SK-N-SH treated with all-trans-retinoic acid at 6 μM for 48 hours (cell line): ENCODE data around the gene C7orf33.

Experiments
- ATAC-seq: fragments of 200-7000 bp; cut with Tn5 transposase; 3 replicates; pipeline ENCODE4 v1.9.1; 2020; ENCODE audit warnings: mild to moderate bottlenecking, moderate library complexity
- ARNTL ChIP-seq: fragments of 450-650 bp; formaldehyde crosslinking; IDR thresholded peaks from 2 replicates; pipeline ENCODE4 v1.5.0; 2020; ENCODE audit warnings: low read depth, mild to moderate bottlenecking, moderate library complexity, borderline replicate concordance
- BACH2 ChIP-seq: fragments of 250-450 bp; sonication (Bioruptor Pico); IDR thresholded peaks from 2 replicates; pipeline ENCODE4 v1.9.0; 2021; ENCODE audit warnings: mild to moderate bottlenecking, borderline replicate concordance
- CSDC2 ChIP-seq: fragments of 250-450 bp; sonication (Bioruptor Pico); IDR thresholded peaks from 2 replicates; pipeline ENCODE4 v1.5.0; 2020; ENCODE audit warnings: mild to moderate bottlenecking, moderate library complexity
- ESRRG ChIP-seq: fragments of 250-450 bp; sonication (Bioruptor Pico); IDR thresholded peaks from 2 replicates; pipeline ENCODE4 v1.6.1; 2021; ENCODE audit warnings: mild to moderate bottlenecking
- GLIS3 ChIP-seq: fragments of 250-450 bp; sonication (Bioruptor Pico); IDR thresholded peaks from 2 replicates; pipeline ENCODE4 v1.5.0; 2020; ENCODE audit warnings: mild to moderate bottlenecking, moderate library complexity
- ISL1 ChIP-seq: fragments of 250-450 bp; sonication (Bioruptor Pico); IDR thresholded peaks from 2 replicates; pipeline ENCODE4 v2.1.2; 2022; ENCODE audit warnings: mild to moderate bottlenecking, moderate library complexity
- OSR1 ChIP-seq: fragments of 250-450 bp; sonication (Bioruptor Pico); IDR thresholded peaks from 2 replicates; pipeline ENCODE4 v1.8.0; 2022; ENCODE audit warnings: moderate library complexity, mild to moderate bottlenecking, inconsistent platforms
- RARB ChIP-seq: fragments of 250-450 bp; sonication (Bioruptor Pico); IDR thresholded peaks from 2 replicates; pipeline ENCODE4 v1.8.0; 2021; ENCODE audit warnings: mild to moderate bottlenecking, moderate library complexity
- SNAI2 ChIP-seq: fragments of 250-450 bp; sonication (Bioruptor Pico); IDR thresholded peaks from 2 replicates; pipeline ENCODE4 v1.5.0; 2020; ENCODE audit warnings: mild to moderate bottlenecking, moderate library complexity
- TCF4 ChIP-seq: fragments of 250-450 bp; sonication (Bioruptor Pico); IDR thresholded peaks from 2 replicates; pipeline ENCODE4 v1.8.0; 2021; ENCODE audit warnings: mild to moderate bottlenecking, moderate library complexity, borderline replicate concordance
- TOX ChIP-seq: fragments of 250-450 bp; sonication (Bioruptor Pico); IDR thresholded peaks from 2 replicates; pipeline ENCODE4 v1.8.0; 2021; ENCODE audit warnings: mild to moderate bottlenecking, moderate library complexity, borderline replicate concordance
- ZC3H10 ChIP-seq: fragments of 250-450 bp; sonication (Bioruptor Pico); IDR thresholded peaks from 2 replicates; pipeline ENCODE4 v1.5.1; 2021; ENCODE audit warnings: mild to moderate bottlenecking, moderate library complexity
- ZFP3 ChIP-seq: fragments of 250-450 bp; sonication (Bioruptor Pico); IDR thresholded peaks from 2 replicates; pipeline ENCODE4 v1.5.0; 2020; ENCODE audit warnings: mild to moderate bottlenecking, moderate library complexity
- ZFP30 ChIP-seq: fragments of 450-650 bp; formaldehyde crosslinking; IDR thresholded peaks from 2 replicates; pipeline ENCODE4 v1.5.0; 2022; ENCODE audit warnings: mild to moderate bottlenecking, moderate library complexity
- ZNF565 ChIP-seq: fragments of 450-650 bp; formaldehyde crosslinking; conservative IDR thresholded peaks from 2 replicates; pipeline ENCODE4 v1.5.0; 2020; ENCODE audit warnings: low read depth, mild to moderate bottlenecking, moderate library complexity
- ZNF70 ChIP-seq: fragments of 450-650 bp; formaldehyde crosslinking; IDR thresholded peaks from 2 replicates; pipeline ENCODE4 v1.5.0; 2020; ENCODE audit warnings: mild to moderate bottlenecking, moderate library complexity
- ZNF8 ChIP-seq: fragments of 450-650 bp; formaldehyde crosslinking; IDR thresholded peaks from 2 replicates; pipeline ENCODE4 v1.5.0; 2020; ENCODE audit warnings: mild to moderate bottlenecking, moderate library complexity
- TF ChIP-seq, protein P1 (sequence below): fragments of 250-450 bp; sonication (Bioruptor Pico); IDR thresholded peaks from 2 replicates; pipeline ENCODE4 v1.5.1; 2021; ENCODE audit warnings: mild to moderate bottlenecking, moderate library complexity
- TF ChIP-seq, protein P2 (sequence below): fragments of 250-450 bp; sonication (Bioruptor Pico); IDR thresholded peaks from 2 replicates; pipeline ENCODE4 v1.8.0; 2021; ENCODE audit warnings: low read depth, mild to moderate bottlenecking, moderate library complexity, borderline replicate concordance
- TF ChIP-seq, protein P3 (sequence below): fragments of 250-450 bp; sonication (Bioruptor Pico); IDR thresholded peaks from 2 replicates; pipeline ENCODE4 v1.5.0; 2020; ENCODE audit warnings: mild to moderate bottlenecking, moderate library complexity
- TF ChIP-seq, protein P4 (sequence below): fragments of 250-450 bp; sonication (Bioruptor Pico); IDR thresholded peaks from 2 replicates; pipeline ENCODE4 v1.8.0; 2020; ENCODE audit warnings: mild to moderate bottlenecking, moderate library complexity, borderline replicate concordance
- TF ChIP-seq, protein P5 (sequence below): fragments of 250-450 bp; sonication (Bioruptor Pico); IDR thresholded peaks from 2 replicates; pipeline ENCODE4 v1.5.1; 2020; ENCODE audit warnings: low read depth, mild to moderate bottlenecking, moderate library complexity

The C7orf33 gene

DNA sequence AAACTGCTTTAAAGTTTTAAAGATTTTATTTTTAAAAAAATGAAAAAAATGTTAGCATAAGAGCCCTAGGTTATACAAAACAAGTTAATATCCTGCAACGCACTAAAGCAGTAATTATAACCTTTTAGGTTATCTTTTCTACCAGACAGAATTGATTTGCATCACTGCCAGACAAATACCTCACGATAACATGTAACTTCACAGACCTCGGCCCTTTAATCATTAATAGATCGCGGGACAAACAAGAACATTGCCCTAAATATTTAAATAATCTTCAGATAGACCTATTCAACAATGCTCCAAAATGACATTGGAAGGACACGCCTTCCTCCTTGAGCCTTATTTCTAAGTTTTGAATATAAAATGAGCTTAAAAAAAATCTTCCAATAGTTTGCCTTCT, 23.8 kb upstream of the C7orf33 start:
- TF ChIP-seq, protein P1, sequence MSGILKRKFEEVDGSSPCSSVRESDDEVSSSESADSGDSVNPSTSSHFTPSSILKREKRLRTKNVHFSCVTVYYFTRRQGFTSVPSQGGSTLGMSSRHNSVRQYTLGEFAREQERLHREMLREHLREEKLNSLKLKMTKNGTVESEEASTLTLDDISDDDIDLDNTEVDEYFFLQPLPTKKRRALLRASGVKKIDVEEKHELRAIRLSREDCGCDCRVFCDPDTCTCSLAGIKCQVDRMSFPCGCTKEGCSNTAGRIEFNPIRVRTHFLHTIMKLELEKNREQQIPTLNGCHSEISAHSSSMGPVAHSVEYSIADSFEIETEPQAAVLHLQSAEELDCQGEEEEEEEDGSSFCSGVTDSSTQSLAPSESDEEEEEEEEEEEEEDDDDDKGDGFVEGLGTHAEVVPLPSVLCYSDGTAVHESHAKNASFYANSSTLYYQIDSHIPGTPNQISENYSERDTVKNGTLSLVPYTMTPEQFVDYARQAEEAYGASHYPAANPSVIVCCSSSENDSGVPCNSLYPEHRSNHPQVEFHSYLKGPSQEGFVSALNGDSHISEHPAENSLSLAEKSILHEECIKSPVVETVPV (CRISPR knock-in tag), result no peak
- TF ChIP-seq ZFP3 (no peak), BACH2 (CRISPR knock-in tag) (no peak), ZFP30 (CRISPR knock-in tag) (no peak), TOX (CRISPR knock-in tag) (no peak), ZNF70 (CRISPR knock-in tag) (no peak), OSR1 (CRISPR knock-in tag) (no peak), ZNF8 (CRISPR knock-in tag) (no peak), RARB (CRISPR knock-in tag) (no peak), CSDC2 (CRISPR knock-in tag) (no peak), ARNTL (CRISPR knock-in tag) (no peak), ZNF565 (CRISPR knock-in tag) (no peak), GLIS3 (CRISPR knock-in tag) (no peak), ZC3H10 (CRISPR knock-in tag) (no peak), SNAI2 (CRISPR knock-in tag) (no peak), ISL1 (CRISPR knock-in tag) (no peak)
- TF ChIP-seq, protein P2, sequence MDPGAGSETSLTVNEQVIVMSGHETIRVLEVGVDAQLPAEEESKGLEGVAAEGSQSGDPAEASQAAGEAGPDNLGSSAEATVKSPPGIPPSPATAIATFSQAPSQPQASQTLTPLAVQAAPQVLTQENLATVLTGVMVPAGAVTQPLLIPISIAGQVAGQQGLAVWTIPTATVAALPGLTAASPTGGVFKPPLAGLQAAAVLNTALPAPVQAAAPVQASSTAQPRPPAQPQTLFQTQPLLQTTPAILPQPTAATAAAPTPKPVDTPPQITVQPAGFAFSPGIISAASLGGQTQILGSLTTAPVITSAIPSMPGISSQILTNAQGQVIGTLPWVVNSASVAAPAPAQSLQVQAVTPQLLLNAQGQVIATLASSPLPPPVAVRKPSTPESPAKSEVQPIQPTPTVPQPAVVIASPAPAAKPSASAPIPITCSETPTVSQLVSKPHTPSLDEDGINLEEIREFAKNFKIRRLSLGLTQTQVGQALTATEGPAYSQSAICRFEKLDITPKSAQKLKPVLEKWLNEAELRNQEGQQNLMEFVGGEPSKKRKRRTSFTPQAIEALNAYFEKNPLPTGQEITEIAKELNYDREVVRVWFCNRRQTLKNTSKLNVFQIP (CRISPR knock-in tag), result no peak
- TF ChIP-seq, protein P3, sequence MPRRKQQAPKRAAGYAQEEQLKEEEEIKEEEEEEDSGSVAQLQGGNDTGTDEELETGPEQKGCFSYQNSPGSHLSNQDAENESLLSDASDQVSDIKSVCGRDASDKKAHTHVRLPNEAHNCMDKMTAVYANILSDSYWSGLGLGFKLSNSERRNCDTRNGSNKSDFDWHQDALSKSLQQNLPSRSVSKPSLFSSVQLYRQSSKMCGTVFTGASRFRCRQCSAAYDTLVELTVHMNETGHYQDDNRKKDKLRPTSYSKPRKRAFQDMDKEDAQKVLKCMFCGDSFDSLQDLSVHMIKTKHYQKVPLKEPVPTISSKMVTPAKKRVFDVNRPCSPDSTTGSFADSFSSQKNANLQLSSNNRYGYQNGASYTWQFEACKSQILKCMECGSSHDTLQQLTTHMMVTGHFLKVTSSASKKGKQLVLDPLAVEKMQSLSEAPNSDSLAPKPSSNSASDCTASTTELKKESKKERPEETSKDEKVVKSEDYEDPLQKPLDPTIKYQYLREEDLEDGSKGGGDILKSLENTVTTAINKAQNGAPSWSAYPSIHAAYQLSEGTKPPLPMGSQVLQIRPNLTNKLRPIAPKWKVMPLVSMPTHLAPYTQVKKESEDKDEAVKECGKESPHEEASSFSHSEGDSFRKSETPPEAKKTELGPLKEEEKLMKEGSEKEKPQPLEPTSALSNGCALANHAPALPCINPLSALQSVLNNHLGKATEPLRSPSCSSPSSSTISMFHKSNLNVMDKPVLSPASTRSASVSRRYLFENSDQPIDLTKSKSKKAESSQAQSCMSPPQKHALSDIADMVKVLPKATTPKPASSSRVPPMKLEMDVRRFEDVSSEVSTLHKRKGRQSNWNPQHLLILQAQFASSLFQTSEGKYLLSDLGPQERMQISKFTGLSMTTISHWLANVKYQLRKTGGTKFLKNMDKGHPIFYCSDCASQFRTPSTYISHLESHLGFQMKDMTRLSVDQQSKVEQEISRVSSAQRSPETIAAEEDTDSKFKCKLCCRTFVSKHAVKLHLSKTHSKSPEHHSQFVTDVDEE (CRISPR knock-in tag), result no peak
- TF ChIP-seq, protein P4, sequence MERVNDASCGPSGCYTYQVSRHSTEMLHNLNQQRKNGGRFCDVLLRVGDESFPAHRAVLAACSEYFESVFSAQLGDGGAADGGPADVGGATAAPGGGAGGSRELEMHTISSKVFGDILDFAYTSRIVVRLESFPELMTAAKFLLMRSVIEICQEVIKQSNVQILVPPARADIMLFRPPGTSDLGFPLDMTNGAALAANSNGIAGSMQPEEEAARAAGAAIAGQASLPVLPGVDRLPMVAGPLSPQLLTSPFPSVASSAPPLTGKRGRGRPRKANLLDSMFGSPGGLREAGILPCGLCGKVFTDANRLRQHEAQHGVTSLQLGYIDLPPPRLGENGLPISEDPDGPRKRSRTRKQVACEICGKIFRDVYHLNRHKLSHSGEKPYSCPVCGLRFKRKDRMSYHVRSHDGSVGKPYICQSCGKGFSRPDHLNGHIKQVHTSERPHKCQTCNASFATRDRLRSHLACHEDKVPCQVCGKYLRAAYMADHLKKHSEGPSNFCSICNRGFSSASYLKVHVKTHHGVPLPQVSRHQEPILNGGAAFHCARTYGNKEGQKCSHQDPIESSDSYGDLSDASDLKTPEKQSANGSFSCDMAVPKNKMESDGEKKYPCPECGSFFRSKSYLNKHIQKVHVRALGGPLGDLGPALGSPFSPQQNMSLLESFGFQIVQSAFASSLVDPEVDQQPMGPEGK, result no peak
- TF ChIP-seq, protein P5, sequence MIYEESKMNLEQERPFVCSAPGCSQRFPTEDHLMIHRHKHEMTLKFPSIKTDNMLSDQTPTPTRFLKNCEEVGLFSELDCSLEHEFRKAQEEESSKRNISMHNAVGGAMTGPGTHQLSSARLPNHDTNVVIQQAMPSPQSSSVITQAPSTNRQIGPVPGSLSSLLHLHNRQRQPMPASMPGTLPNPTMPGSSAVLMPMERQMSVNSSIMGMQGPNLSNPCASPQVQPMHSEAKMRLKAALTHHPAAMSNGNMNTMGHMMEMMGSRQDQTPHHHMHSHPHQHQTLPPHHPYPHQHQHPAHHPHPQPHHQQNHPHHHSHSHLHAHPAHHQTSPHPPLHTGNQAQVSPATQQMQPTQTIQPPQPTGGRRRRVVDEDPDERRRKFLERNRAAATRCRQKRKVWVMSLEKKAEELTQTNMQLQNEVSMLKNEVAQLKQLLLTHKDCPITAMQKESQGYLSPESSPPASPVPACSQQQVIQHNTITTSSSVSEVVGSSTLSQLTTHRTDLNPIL (CRISPR knock-in tag), result no peak
- ATAC-seq, result no peak

DNA sequence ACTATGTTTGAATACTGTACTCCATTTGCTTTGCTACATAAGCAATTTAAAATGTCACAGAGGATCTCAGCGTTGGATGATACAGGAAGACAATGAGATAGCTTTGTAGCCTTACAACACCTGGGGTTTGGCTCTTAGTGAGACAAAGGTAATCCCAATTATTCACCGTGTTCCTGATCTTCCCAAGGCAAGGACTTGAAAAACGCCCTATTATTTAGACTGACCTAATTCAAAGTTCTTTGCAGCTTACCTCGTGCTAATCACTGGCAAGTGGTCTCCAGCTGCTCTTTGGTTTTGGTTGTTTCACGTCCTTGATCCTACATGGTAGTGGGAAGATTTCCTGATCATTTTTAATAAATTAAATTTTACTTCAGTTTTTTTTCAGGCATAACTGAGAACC, 23.0 kb upstream of the C7orf33 start:
- ATAC-seq, result no peak
- TF ChIP-seq ARNTL (CRISPR knock-in tag), result no peak
- TF ChIP-seq ZNF8 (CRISPR knock-in tag), result no peak
- no peak for TF ChIP-seq TCF4 (CRISPR knock-in tag)
- TF ChIP-seq, protein P4, result no peak
- no peak for TF ChIP-seq CSDC2 (CRISPR knock-in tag)
- no peak for TF ChIP-seq ESRRG
- TF ChIP-seq ZFP3, result no peak
- TF ChIP-seq, protein P5 (CRISPR knock-in tag), result no peak
- TF ChIP-seq, protein P2 (CRISPR knock-in tag), result no peak
- TF ChIP-seq TOX (CRISPR knock-in tag), result no peak
- no peak for TF ChIP-seq ZNF565 (CRISPR knock-in tag)
- TF ChIP-seq, protein P3 (CRISPR knock-in tag), result no peak
- TF ChIP-seq SNAI2 (CRISPR knock-in tag), result no peak
